GM19468 (cell line): ENCODE measurements around the gene ADCY3.
"Not testable (repeated sequence)": the region's sequence is repeated elsewhere in the genome, so short reads cannot be mapped to it uniquely, and the experiment has no call there.

Experiments
- ATAC-seq: cut with Tn5 transposase; IDR thresholded peaks from one replicate; pipeline ENCODE4 v1.9.1; 2021; ENCODE audit warnings: mild to moderate bottlenecking, moderate library complexity, moderate number of reproducible peaks; ENCODE audit not compliant: unreplicated experiment; ENCODE audit errors: extremely low read depth

ADCY3 gene

DNA sequence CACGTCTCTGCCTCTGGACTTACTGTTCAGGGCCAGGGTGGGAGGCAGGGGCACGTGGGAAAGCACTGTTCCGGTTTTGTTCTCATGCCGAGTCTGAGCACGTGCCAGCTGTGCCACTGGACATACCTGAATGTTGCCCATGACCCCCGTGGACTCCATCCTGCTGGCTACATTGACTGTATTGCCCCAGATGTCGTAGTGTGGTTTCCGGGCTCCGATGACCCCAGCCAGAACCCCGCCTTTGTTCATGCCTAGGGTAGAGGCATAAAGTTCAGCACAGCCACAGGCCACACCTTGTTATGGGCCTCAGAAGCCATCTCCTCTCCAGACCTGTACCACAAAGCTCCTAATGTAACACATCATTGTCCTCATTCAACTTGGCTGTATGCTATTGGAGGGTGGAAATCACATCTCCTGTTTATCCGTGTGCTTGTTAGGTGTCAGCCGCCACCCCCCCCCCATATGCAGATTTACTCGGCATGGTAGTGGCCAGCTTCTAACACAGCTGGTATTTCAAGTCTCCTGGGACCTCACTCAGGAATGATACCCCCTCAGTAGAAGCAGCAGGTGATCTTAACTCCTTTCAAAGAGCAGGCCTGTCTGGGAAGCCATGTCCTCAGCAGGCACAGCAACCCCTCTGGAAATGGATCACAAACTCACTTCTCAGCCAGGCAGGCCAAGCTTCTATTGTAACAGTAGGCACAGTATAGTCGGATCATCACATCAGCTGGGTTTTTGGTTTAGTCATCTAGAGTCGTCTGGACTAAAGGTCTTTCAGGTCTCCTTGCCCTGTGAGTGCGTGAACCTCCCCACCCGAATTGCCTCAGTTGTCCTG is 99.2 kb downstream of the ADCY3 start:
- no peak for ATAC-seq

GRCh38 chr2:24820175-24820513 is 99.9 kb downstream of the ADCY3 start:
- ATAC-seq: no peak

DNA sequence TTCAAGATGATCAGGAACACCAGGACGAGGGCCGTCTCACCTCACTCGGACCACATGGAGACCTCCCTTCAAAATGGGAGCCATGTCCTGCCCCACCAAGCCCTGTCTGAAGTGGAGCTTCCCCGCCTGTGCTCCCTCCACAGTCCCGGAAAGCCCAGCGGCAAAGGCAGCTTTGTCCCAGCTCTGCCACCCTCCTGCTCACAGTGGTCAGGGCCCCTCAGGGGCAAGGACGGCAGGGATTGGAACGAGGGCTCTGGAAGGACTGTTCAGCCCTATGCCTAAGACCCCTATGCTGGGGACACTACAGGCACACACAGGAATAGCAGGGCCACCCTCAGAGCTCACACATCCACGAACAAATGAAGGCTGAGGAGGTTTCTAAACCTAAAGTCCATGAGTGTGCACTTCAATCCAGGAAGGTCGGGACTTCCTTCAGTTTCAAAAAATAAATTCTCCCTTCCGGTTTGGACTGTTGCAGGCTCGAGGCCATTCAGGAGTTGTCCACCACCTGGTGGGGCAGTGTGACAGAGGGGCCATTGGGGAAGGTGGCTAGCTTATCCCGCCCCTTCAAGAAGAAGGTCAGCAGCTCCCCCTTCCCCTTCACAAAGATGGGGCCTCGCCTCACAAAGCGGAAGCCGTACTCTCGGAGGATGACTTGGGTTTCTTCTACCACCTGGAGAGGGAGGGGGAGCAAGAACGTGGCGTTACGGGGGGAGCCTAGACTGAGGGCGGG is 100.4 kb downstream of the ADCY3 start:
- ATAC-seq: no peak

- no peak for ATAC-seq
These were observed 101.3 kb downstream of the ADCY3 start for GRCh38 chr2:24818721-24819167.

DNA sequence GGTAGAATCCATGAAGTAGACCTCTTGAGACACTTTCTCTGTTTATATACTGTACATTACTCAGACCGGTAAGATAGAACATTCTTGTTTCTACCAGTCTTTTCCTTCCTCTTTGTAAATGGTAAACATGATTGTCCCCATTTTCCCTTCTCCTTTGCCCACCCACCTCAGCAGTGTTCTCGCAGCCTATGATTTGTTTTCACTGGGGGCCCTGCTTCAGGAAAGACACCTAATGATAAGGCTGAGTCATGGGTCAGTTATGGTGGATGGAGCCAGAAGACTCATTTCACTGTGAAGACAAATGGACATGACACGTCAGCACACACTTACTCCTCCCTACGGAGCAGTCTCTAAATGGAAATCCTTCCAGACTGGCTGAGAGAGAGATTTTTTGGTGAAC is 103.2 kb downstream of the ADCY3 start:
- ATAC-seq: no peak

GRCh38 chr2:24816404-24816803 is 103.6 kb downstream of the ADCY3 start:
- no peak for ATAC-seq

GRCh38 chr2:24815171-24815570 is 104.9 kb downstream of the ADCY3 start:
- no peak for ATAC-seq

GRCh38 chr2:24814516-24814915 is 105.5 kb downstream of the ADCY3 start:
- no peak for ATAC-seq

DNA sequence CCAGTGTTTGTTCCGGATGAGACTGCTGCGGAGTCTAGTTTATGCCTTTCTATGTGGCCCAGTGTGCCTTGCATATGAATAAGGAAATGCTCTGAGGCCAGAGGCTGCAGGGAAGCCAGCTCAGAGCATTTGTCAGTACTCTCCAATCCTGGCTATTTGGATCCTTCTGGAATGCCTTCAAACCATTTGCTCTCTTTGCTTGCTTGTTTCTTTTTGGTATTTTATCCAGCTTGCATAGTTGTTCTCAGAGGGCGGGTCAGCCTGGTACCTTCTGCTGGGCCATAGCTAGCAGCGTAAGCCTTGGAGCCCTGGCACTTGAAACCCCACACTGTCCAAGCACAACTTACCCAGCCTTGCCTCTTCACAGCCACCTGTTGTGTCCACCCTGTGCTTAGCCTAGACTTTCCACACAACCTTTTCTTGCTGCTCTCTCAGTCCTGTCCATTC is 106.3 kb downstream of the ADCY3 start:
- no peak for ATAC-seq

GRCh38 chr2:24809316-24810007 is 110.6 kb downstream of the ADCY3 start:
- no peak for ATAC-seq

DNA sequence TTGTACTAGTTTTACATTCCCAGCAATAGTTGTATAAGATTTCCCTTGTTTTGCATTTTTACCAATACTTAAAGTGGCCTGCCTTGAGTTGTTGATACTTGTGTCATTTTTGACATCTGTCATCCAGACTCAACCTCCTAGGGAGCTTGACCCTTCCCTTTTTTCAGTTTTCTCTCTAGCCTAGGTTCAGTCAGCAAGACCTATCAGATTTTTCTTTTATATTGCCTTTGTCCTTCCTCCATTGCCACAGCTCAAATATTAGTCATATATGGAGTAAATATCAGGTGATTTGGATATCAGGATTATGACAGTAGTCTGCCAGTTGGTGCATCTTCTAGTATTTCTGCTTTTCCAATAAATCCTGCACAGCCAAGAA is 113.4 kb downstream of the ADCY3 start:
- no peak for ATAC-seq

GRCh38 chr2:24805811-24806660 is 114.0 kb downstream of the ADCY3 start:
- ATAC-seq: not testable (repeated sequence)

GRCh38 chr2:24800487-24800886 is 119.5 kb downstream of the ADCY3 start:
- ATAC-seq: not testable (repeated sequence)

DNA sequence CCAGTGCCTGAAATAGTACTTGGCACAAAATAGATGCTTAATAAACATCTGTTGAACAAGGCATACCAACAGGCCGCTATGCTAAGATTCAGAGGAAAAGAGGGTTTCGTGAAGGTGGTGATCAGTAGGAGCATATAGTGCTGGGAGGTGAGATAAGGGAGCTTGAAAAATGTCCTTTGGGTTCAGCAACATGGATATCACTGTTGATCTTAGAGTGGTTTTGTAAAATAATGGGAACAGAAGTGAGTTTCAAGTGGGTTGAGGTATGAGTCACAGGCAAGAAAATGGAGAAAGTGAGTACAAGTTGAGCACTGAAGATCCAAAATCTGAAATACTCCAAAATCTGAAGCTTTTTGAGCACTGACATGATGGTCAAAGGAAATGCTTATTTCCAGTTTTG is 122.4 kb downstream of the ADCY3 start:
- ATAC-seq: no peak

DNA sequence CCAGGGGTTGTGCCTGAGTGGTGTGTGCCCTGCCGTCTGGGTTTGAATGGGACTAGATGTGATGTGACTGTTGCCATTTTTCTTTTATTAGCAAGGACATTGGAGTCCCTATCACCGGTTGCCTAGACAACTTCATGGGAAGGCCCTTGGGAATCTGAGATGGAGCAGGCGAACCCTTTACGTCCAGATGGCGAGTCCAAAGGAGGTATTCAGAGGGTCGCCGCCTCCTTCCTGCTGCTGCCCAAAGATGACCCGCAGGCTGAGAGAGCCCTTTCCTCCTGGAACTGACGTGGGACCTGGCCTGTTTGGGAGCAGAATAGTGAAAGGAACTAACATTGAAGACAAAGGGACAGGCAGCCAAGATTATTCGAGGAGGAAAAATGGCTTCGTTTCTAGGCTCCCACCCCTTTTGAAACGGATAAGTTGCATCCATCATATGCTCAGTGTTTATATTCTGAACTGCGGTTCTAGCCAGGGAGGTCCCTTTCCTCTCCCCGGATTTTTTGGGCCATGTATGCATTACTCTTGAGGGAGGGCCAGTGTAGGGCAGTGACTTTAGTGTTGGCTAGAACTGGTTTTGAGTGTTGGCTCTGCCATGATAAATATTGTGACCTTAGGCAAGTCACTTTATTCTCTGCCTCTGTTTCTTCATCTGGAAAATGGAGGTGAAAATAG is 126.1 kb downstream of the ADCY3 start:
- no peak for ATAC-seq

DNA sequence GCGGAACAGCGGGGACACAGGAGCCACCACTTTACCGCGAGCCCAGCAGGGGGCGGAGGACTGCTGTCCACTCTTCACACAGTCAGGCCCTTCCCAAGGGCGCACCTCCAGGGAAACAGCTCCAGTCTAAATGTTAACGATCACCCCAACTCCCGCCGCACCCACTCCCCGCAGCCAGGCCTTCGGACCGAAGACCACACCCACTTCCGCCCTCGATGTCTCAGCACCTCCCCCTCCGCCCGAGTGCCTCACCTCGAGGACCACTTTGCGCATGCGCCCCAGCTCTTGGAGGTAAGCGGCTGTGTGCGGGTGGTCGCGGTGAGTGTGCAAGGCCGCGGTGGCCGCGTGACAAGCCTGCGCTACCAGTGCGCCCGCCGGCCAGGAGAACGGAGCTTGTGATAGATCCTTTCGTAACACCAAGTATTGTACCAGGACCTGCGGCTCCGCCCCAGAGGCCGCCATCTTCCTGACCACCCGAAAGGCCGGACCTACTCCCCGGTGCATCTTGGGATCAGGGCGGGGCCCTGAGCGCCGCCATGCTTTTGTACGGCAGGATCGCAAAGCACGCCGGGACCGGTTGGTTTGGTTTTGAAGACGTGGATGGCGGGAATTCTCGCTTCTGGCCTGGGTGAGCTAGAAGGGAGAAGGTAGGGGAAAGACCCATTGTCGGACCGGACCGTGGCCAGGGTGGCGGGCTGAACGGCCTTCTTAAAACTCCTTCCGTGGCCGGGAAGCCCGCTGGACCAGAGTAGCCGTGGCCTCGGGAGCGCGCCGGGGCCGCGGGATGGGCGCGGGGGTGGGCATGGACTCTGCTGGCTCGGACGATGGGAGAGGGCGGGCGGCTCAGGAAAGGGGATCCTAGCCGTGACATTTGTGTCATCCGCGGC is 126.9 kb downstream of the ADCY3 start, which contains the start of the genes CENPO and PTRHD1:
Gene CENPO (plus strand): TSS at position 552 of the 887 bp plus-strand sequence. CDS start 495 bp downstream, outside the sequence.
Gene PTRHD1 (minus strand): TSS at position 518 of the 887 bp plus-strand sequence. CDS start 14 bp downstream, at position 504.
- ATAC-seq: peak; percentile 80

DNA sequence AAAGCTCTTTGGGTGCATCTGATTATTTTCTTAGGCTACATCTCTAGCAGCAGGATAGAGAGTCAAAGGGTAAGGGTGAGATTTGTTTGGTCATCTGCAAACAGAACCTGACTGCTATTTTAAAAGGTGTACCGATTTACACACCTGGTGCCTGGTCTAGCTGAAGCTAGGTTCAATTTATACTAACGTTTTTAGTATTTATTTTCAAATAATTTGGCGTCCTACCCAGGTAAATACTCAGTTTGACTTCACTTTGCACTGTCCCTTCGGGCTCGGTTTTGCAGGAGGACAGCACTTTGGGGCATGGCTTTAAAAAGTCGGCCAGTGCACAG is 127.5 kb downstream of the ADCY3 start:
- ATAC-seq: no peak

GRCh38 chr2:24791452-24791851 is 128.6 kb downstream of the ADCY3 start:
- ATAC-seq: no peak
